H1 (cell line): ENCODE data around the gene CBL. TPM values are rescaled to one million over a fixed set of nuclear protein-coding genes. Genes with fewer than 3 reads are reported as not detected.

Source experiments
- CTCF ChIA-PET: fragments of 300-600 bp; sonication (Branson Sonifier 250); formaldehyde crosslinking; loops from one replicate; lab custom pipeline; 2021; ENCODE audit not compliant: partially characterized antibody; lab: Charles Lee
- POLR2A ChIA-PET: fragments of 300-600 bp; sonication (Branson Sonifier 250); formaldehyde crosslinking; loops from one replicate; lab custom pipeline; 2021; ENCODE audit warnings: inconsistent platforms; ENCODE audit not compliant: partially characterized antibody; lab: Charles Lee
- DNase-seq, 2 experiments: peaks; one replicate each; pipeline versions ENCODE4 v3.0.0 to v3.0.0-alpha.2; 2010 to 2022; ENCODE audit warnings: low spot score in 2 of 2, low read depth in 1 of 2, mixed read lengths in 1 of 2
- FAIRE-seq: peaks from 2 replicates; lab custom pipeline; 2011; peaks lifted over from hg19 to GRCh38; lab: Jason Lieb, UNC
- H2AFZ ChIP-seq: 2 replicates; pipeline ENCODE4 v1.8.1; 2012; ENCODE audit warnings: low read length, inconsistent platforms
- H2AK5ac ChIP-seq: 2 replicates; pipeline ENCODE4 v1.6.1; 2013; ENCODE audit warnings: low read depth, low read length
- H2BK120ac ChIP-seq: replicated peaks from 2 replicates; pipeline ENCODE3; 2013; ENCODE audit warnings: low read depth, low read length, inconsistent platforms
- H2BK12ac ChIP-seq: 2 replicates; pipeline ENCODE4 v1.6.1; 2013; ENCODE audit warnings: low read depth, low read length
- H2BK15ac ChIP-seq: 2 replicates; pipeline ENCODE4 v1.6.1; 2013; ENCODE audit warnings: low read length
- H2BK20ac ChIP-seq: 2 replicates; pipeline ENCODE4 v1.6.1; 2013; ENCODE audit warnings: low read length
- H2BK5ac ChIP-seq: 2 replicates; pipeline ENCODE4 v1.6.1; 2013; ENCODE audit warnings: low read depth, low read length
- H3K14ac ChIP-seq: 2 replicates; pipeline ENCODE4 v1.6.1; 2013; ENCODE audit warnings: inconsistent platforms; ENCODE audit not compliant: insufficient read length
- H3K18ac ChIP-seq: 2 replicates; pipeline ENCODE4 v1.6.1; 2013; ENCODE audit warnings: low read length; ENCODE audit errors: extremely low read depth
- H3K23ac ChIP-seq: 2 replicates; pipeline ENCODE4 v1.6.1; 2013; ENCODE audit warnings: inconsistent platforms; ENCODE audit not compliant: insufficient read length
- H3K23me2 ChIP-seq: 2 replicates; pipeline ENCODE4 v1.6.1; 2013; ENCODE audit warnings: low read depth, low read length
- H3K27ac ChIP-seq: 2 replicates; pipeline ENCODE4 v1.6.1; 2011; ENCODE audit warnings: low read depth, low read length, inconsistent platforms
- H3K27me3 ChIP-seq, 4 experiments: replicated peaks in 1 of 4; 1 replicate in 1 of 4; 2 replicates in 3 of 4; pipeline versions ENCODE4 v1.6.1 to v1.8.1; 2011 to 2013; ENCODE audit warnings: low read length in 3 of 4, mild to moderate bottlenecking in 3 of 4, inconsistent platforms in 2 of 4, mixed read lengths in 2 of 4, moderate library complexity in 1 of 4; ENCODE audit not compliant: control insufficient read depth in 3 of 4, insufficient read depth in 3 of 4; ENCODE audit errors: extremely low read depth in 1 of 4
- H3K36me3 ChIP-seq, 4 experiments: 2 replicates each; pipeline versions ENCODE4 v1.6.1 to v1.8.1; 2011 to 2013; ENCODE audit warnings: mild to moderate bottlenecking in 4 of 4, low read length in 3 of 4, moderate library complexity in 2 of 4, control low read depth in 1 of 4, inconsistent platforms in 1 of 4; ENCODE audit not compliant: insufficient read depth in 4 of 4, control insufficient read depth in 2 of 4
- H3K4ac ChIP-seq: replicated peaks from 2 replicates; pipeline ENCODE3; 2013; ENCODE audit warnings: low read length, low read depth, mixed read lengths, inconsistent platforms; ENCODE audit not compliant: insufficient read length
- H3K4me1 ChIP-seq, 4 experiments: replicated peaks in 1 of 4; 1 replicate in 1 of 4; 2 replicates in 3 of 4; pipeline versions ENCODE4 v1.6.1 to v1.8.1; 2011 to 2013; ENCODE audit warnings: low read length in 3 of 4, inconsistent platforms in 2 of 4, mixed read lengths in 1 of 4; ENCODE audit not compliant: insufficient read depth in 4 of 4, control insufficient read depth in 3 of 4
- H3K4me2 ChIP-seq, 2 experiments: 2 replicates each; pipeline versions ENCODE4 v1.6.1 to v1.8.1; 2011 to 2013; ENCODE audit warnings: low read depth in 2 of 2, low read length in 2 of 2, control low read depth in 1 of 2, inconsistent platforms in 1 of 2, mild to moderate bottlenecking in 1 of 2; ENCODE audit not compliant: insufficient read depth in 1 of 2
- H3K4me3 ChIP-seq, 4 experiments: fragments of 200-600, 300-600 bp in 1 of 4; sonication (generic), shearing (Covaris generic), sonication (Bioruptor Twin) in 1 of 4; 2 replicates each; pipeline versions ENCODE4 v1.5.1 to v1.8.1; 2011 to 2016; ENCODE audit warnings: low read length in 4 of 4, low read depth in 3 of 4, control low read depth in 2 of 4, inconsistent platforms in 2 of 4, mild to moderate bottlenecking in 2 of 4, mixed read lengths in 1 of 4, moderate library complexity in 1 of 4; ENCODE audit not compliant: insufficient read depth in 2 of 4; ENCODE audit errors: extremely low read depth in 1 of 4
- H3K56ac ChIP-seq: replicated peaks from 2 replicates; pipeline ENCODE3; 2013; ENCODE audit warnings: low read depth, mild to moderate bottlenecking, mixed read lengths, low read length, inconsistent platforms; ENCODE audit not compliant: insufficient read length
- H3K79me1 ChIP-seq: 2 replicates; pipeline ENCODE4 v1.6.1; 2013; ENCODE audit warnings: low read depth, low read length, control low read depth
- H3K79me2 ChIP-seq, 2 experiments: 2 replicates each; pipeline versions ENCODE4 v1.6.1 to v1.8.1; 2012 to 2013; ENCODE audit warnings: low read length in 2 of 2, mild to moderate bottlenecking in 2 of 2, inconsistent platforms in 1 of 2; ENCODE audit not compliant: insufficient read depth in 2 of 2, control insufficient read depth in 1 of 2
- H3K9ac ChIP-seq, 4 experiments: replicated peaks in 1 of 4; 1 replicate in 1 of 4; 2 replicates in 3 of 4; pipeline versions ENCODE4 v1.6.1 to v1.8.1; 2011 to 2013; ENCODE audit warnings: low read depth in 3 of 4, low read length in 3 of 4, control low read depth in 2 of 4, mild to moderate bottlenecking in 2 of 4, moderate library complexity in 2 of 4, inconsistent platforms in 1 of 4; ENCODE audit errors: extremely low read depth in 1 of 4
- H3K9me3 ChIP-seq, 2 experiments: 2 replicates each; pipeline versions ENCODE4 v1.6.1 to v1.8.1; 2012 to 2013; ENCODE audit warnings: mild to moderate bottlenecking in 2 of 2, moderate library complexity in 2 of 2, control low read depth in 1 of 2, inconsistent platforms in 1 of 2, low read depth in 1 of 2, low read length in 1 of 2, mixed read lengths in 1 of 2; ENCODE audit not compliant: insufficient read depth in 2 of 2
- H4K20me1 ChIP-seq, 2 experiments: replicated peaks in 1 of 2; 2 replicates each; pipeline versions ENCODE3 to v1.8.1; 2011 to 2013; ENCODE audit warnings: inconsistent platforms in 2 of 2, low read length in 2 of 2, mild to moderate bottlenecking in 1 of 2; ENCODE audit not compliant: insufficient read depth in 2 of 2, control insufficient read depth in 1 of 2
- H4K5ac ChIP-seq: 2 replicates; pipeline ENCODE4 v1.6.1; 2013; ENCODE audit warnings: low read length, low read depth, mixed read lengths, inconsistent platforms; ENCODE audit not compliant: insufficient read length
- H4K8ac ChIP-seq: 2 replicates; pipeline ENCODE4 v1.8.0; 2013; ENCODE audit warnings: mild to moderate bottlenecking, moderate library complexity, low read length, inconsistent platforms; ENCODE audit not compliant: insufficient read depth; ENCODE audit errors: extremely low read depth
- H4K91ac ChIP-seq: replicated peaks from 2 replicates; pipeline ENCODE3; 2013; ENCODE audit warnings: low read length, mixed read lengths, inconsistent platforms; ENCODE audit not compliant: insufficient read length
- CEBPB ChIP-seq: IDR thresholded peaks from 2 replicates; pipeline ENCODE4 v1.6.1; 2012; ENCODE audit warnings: low read depth, low read length
- MAFK ChIP-seq: IDR thresholded peaks from 2 replicates; pipeline ENCODE4 v1.6.1; 2012; ENCODE audit warnings: low read depth, mild to moderate bottlenecking, improper control_type of control experiment, low read length
- POLR2AphosphoS5 ChIP-seq: IDR thresholded peaks from 2 replicates; pipeline ENCODE4 v1.6.1; 2011; ENCODE audit warnings: low read depth, low read length
- TAF1 ChIP-seq: IDR thresholded peaks from 2 replicates; pipeline ENCODE4 v1.6.1; 2011; ENCODE audit warnings: mild to moderate bottlenecking, low read depth, low read length
- TAF7 ChIP-seq: optimal IDR thresholded peaks from 2 replicates; pipeline ENCODE3; 2011; ENCODE audit warnings: low read depth, mild to moderate bottlenecking, inconsistent platforms, low read length, moderate library complexity, borderline replicate concordance
- WGBS, 2 experiments: shearing (Covaris generic) in 1 of 2; methylation state at CpG; one replicate each; pipeline versions ENCODE4 v1.1.6 to v1.1.7; 2013 to 2015; ENCODE audit warnings: low lambda C conversion rate in 2 of 2, mixed read lengths in 2 of 2, inconsistent platforms in 1 of 2, low coverage in 1 of 2, missing lambda C conversion rate in 1 of 2; ENCODE audit not compliant: insufficient replicate concordance in 2 of 2, insufficient coverage in 1 of 2, insufficient read length in 1 of 2; ENCODE audit errors: extremely low coverage in 1 of 2, missing lambda C conversion rate in 1 of 2; 5-methylcytosine and 5-hydroxymethylcytosine counted together
- polyA plus RNA-seq, 7 experiments: library from polyadenylated mRNA; depleted of rRNA in 3 of 7; stranded (reverse) in 5 of 7; unstranded in 2 of 7; fragments of >200 nt in 5 of 7; fragments of 200-250 nt in 2 of 7; gene quantifications; 1 replicate in 5 of 7; 2 replicates in 1 of 7; 4 replicates in 1 of 7; pipeline versions ENCODE4 v1.2.1 to v1.2.3, GENCODE V29; 2011 to 2013; ENCODE audit warnings: missing spikeins in 2 of 7, mixed read lengths in 2 of 7
- total RNA-seq: library from RNA; stranded (reverse); fragmentation: NEBNext Ultra II Directional; extraction: Animal tissue kit (Norgen Biotek cat#: 25700); gene quantifications from 2 replicates; pipeline ENCODE4 v1.2.1, GENCODE V29; 2021

Gene CBL
- total and polyA plus RNA-seq, 2 of the 8 experiments (the other 6 are each of a cell fraction or from before 2014, with no cell fraction given) = 23.1 to 57.8 TPM

- Histone ChIP-seq H2BK15ac (no peak overlapping the region), H3K14ac (no peak overlapping the region), H3K23ac (no peak overlapping the region), H2AK5ac (no peak overlapping the region), H3K4me3 (no peak overlapping the region), H3K79me1 (no peaks in the 10 kb centered on the region; the same call in 1 of the 2 replicates), H2AFZ (no peak overlapping the region), H3K79me2 (no peaks in the 10 kb centered on the region), H3K27me3 (no peaks in the 10 kb centered on the region), H3K4ac (no peak overlapping the region), H3K9me3 (no peaks in the 10 kb centered on the region), H2BK5ac (0 out of 2 replicates have a peak overlapping the region, but pooled peaks have one; percentile 0), H3K4me2 (no peak overlapping the region), H2BK20ac (no peak overlapping the region), H4K91ac (no peak overlapping the region), H3K23me2 (no peaks in the 10 kb centered on the region), H4K5ac (no peak overlapping the region), H3K36me3 (peaks cover 7 to 48% (median 22%) of the 10 kb centered on the region in 4 experiments; a peak in 7 of 8 replicates), H2BK12ac (no peak overlapping the region), H3K18ac (no peak overlapping the region), H4K8ac (no peak overlapping the region), H3K4me1 (no peaks in the 10 kb centered on the region), H4K20me1 (peaks cover 6 to 7% of the 10 kb centered on the region in 2 experiments), H3K9ac (no peak overlapping the region), H3K27ac (no peak overlapping the region; the same call in 1 of the 2 replicates), H3K56ac (no peak overlapping the region), H2BK120ac (no peak overlapping the region)
- no peak for FAIRE-seq
- WGBS, 2 experiments = 93% methylated on average over 5 of the region's 5 CpGs; no CpG with 5 or more reads in 1 of the 2 experiments
- CTCF ChIA-PET = interaction anchor here (0.7 to 13.8 kb wide), 11 partner anchors 9 to 137 kb away, joined by 3 to 174 read pairs (median 5); no protein-coding TSS in a partner anchor
- TF ChIP-seq CEBPB (no peak), POLR2AphosphoS5 (peak; percentile 51), TAF1 (no peak), TAF7 (no peak), MAFK (no peak)
- POLR2A ChIA-PET = interaction anchor here (1.0 to 5.6 kb wide), 4 partner anchors 11 to 194 kb away, joined by 3 to 44 read pairs (median 4); partner anchors contain the start of gene MCAM
- no peak for DNase-seq
These were observed 100.3 kb downstream of the CBL start for GRCh38 chr11:119306373-119306890.
